HCT116 (cell line): ENCODE measurements around the gene KLF16. TPM values are rescaled to one million over a fixed set of nuclear protein-coding genes. Genes with fewer than 3 reads are reported as not detected.
"Not testable (repeated sequence)": the region's sequence is repeated elsewhere in the genome, so short reads cannot be mapped to it uniquely, and the experiment has no call there.

Experiments
- ATAC-seq: fragments of 200-7000 bp; cut with Tn5 transposase; 2 replicates; pipeline ENCODE4 v1.9.1; 2020; ENCODE audit warnings: mild to moderate bottlenecking, moderate library complexity
- BruUV-seq: library from RNA; stranded (reverse); fragments of 400-500 nt; replicated peaks from 2 replicates; lab custom pipeline; 2021; lab: Mats Ljungman, UMichigan
- CTCF ChIA-PET: fragments of 300-600 bp; sonication (Branson Sonifier 250); formaldehyde crosslinking; loops from one replicate; lab custom pipeline; 2021; ENCODE audit warnings: antibody characterized with exemption; lab: Charles Lee
- POLR2A ChIA-PET: fragments of 300-600, 350-600 bp; sonication (Branson Sonifier 250); formaldehyde crosslinking; loops from one replicate; lab custom pipeline; 2021; ENCODE audit warnings: antibody characterized with exemption; lab: Charles Lee
- RAD21 ChIA-PET, 2 experiments: fragments of 300-600 bp; sonication (Branson Sonifier 250); formaldehyde crosslinking; loops; one replicate each; lab custom pipeline; 2023; ENCODE audit warnings: low total read pairs in 2 of 2; ENCODE audit not compliant: uncharacterized antibody in 2 of 2, unreplicated experiment in 2 of 2, low non-redundant PET in 1 of 2; lab: Charles Lee
- DNase-seq: peaks from one replicate; pipeline ENCODE4 v3.0.0-alpha.2; 2010; ENCODE audit warnings: low read depth, low spot score
- H2AFZ ChIP-seq: fragments of 200-600 bp; shearing (Covaris generic), sonication (generic); 2 replicates; pipeline ENCODE4 v1.6.1; 2017; ENCODE audit warnings: low read depth, mixed run types, mixed read lengths, antibody characterized with exemption, low read length; ENCODE audit not compliant: poor library complexity, severe bottlenecking
- H3K27ac ChIP-seq: 2 replicates; pipeline ENCODE4 v1.5.1; 2012; ENCODE audit warnings: low read depth, low read length
- H3K27me3 ChIP-seq: fragments of 200-600 bp; sonication (generic); 2 replicates; pipeline ENCODE4 v1.6.1; 2016; ENCODE audit warnings: mixed run types, low read length, mixed read lengths; ENCODE audit not compliant: insufficient read depth
- H3K36me3 ChIP-seq, 2 experiments: fragments of 200-500 bp in 1 of 2; fragments of 200-600 bp in 1 of 2; sonication (Bioruptor generic) in 1 of 2; sonication (generic) in 1 of 2; 2 replicates each; pipeline versions ENCODE4 v1.5.1 to v1.6.1; 2014 to 2016; ENCODE audit warnings: low read length in 2 of 2, inconsistent platforms in 1 of 2, mixed read lengths in 1 of 2, mixed run types in 1 of 2; ENCODE audit not compliant: insufficient read depth in 2 of 2, control insufficient read depth in 1 of 2
- H3K4me1 ChIP-seq, 2 experiments: fragments of 200-600 bp in 1 of 2; sonication (generic) in 1 of 2; 2 replicates each; pipeline versions ENCODE4 v1.5.1 to v1.6.1; 2012 to 2017; ENCODE audit warnings: low read length in 2 of 2, inconsistent platforms in 1 of 2, mild to moderate bottlenecking in 1 of 2, mixed read lengths in 1 of 2, mixed run types in 1 of 2, moderate library complexity in 1 of 2; ENCODE audit not compliant: insufficient read depth in 2 of 2, control insufficient read depth in 1 of 2
- H3K4me2 ChIP-seq: fragments of 200-600 bp; sonication (generic); 2 replicates; pipeline ENCODE4 v1.6.1; 2017; ENCODE audit warnings: mixed run types, low read length, mixed read lengths
- H3K4me3 ChIP-seq, 2 experiments: fragments of 200-600 bp in 1 of 2; sonication (generic) in 1 of 2; replicated peaks in 1 of 2; 2 replicates each; pipeline ENCODE4 v1.5.1; 2011 to 2016; ENCODE audit warnings: low read length in 2 of 2, control low read depth in 1 of 2, low read depth in 1 of 2, mild to moderate bottlenecking in 1 of 2, mixed read lengths in 1 of 2, mixed run types in 1 of 2
- H3K79me2 ChIP-seq: fragments of 200-600 bp; sonication (generic); 2 replicates; pipeline ENCODE4 v1.6.1; 2017; ENCODE audit warnings: mild to moderate bottlenecking, mixed run types, low read length, moderate library complexity, mixed read lengths; ENCODE audit not compliant: insufficient read depth
- H3K9ac ChIP-seq: fragments of 200-600 bp; sonication (generic); 2 replicates; pipeline ENCODE4 v1.6.1; 2016; ENCODE audit warnings: low read length, mixed read lengths
- H3K9me2 ChIP-seq: fragments of 200-600 bp; sonication (generic), shearing (Covaris generic); 2 replicates; pipeline ENCODE4 v1.6.1; 2017; ENCODE audit warnings: mixed run types, mild to moderate bottlenecking, moderate library complexity; ENCODE audit not compliant: insufficient read depth
- H3K9me3 ChIP-seq, 2 experiments: fragments of 200-500 bp in 1 of 2; fragments of 200-600 bp in 1 of 2; sonication (Bioruptor generic) in 1 of 2; sonication (generic) in 1 of 2; 2 replicates each; pipeline ENCODE4 v1.6.1; 2014 to 2017; ENCODE audit warnings: low read length in 2 of 2, mixed read lengths in 2 of 2, inconsistent platforms in 1 of 2, low read depth in 1 of 2, mild to moderate bottlenecking in 1 of 2, mixed run types in 1 of 2, moderate library complexity in 1 of 2; ENCODE audit not compliant: control insufficient read depth in 1 of 2, insufficient read depth in 1 of 2
- H4K20me1 ChIP-seq: fragments of 200-600 bp; sonication (generic), shearing (Covaris generic); 2 replicates; pipeline ENCODE4 v1.6.1; 2017; ENCODE audit warnings: mixed run types, mild to moderate bottlenecking, moderate library complexity; ENCODE audit not compliant: insufficient read depth
- CTCF ChIP-seq, 3 experiments: fragments of 200-600 bp in 1 of 3; sonication (generic) in 1 of 3; IDR thresholded peaks in 2 of 3; conservative IDR thresholded peaks in 1 of 3; 2 replicates each; pipeline ENCODE4 v1.5.1; 2012 to 2017; ENCODE audit warnings: low read depth in 2 of 3, low read length in 2 of 3, antibody characterized with exemption in 1 of 3, borderline replicate concordance in 1 of 3, control low read depth in 1 of 3, mild to moderate bottlenecking in 1 of 3, mixed read lengths in 1 of 3, mixed run types in 1 of 3, moderate library complexity in 1 of 3; ENCODE audit not compliant: insufficient read depth in 1 of 3
- ZBTB33 ChIP-seq: IDR thresholded peaks from 2 replicates; pipeline ENCODE4 v1.6.1; 2011; ENCODE audit warnings: mild to moderate bottlenecking, low read length, moderate library complexity; ENCODE audit not compliant: insufficient replicate concordance; ENCODE audit errors: extremely low read depth
- intact Hi-C: fragments of 100-400 bp; cut with micrococcal nuclease; formaldehyde crosslinking; loops from 2 replicates; pipeline ENCODE4 v1.10.0; 2022
- total RNA-seq: library from RNA; stranded (reverse); gene quantifications from one replicate; pipeline ENCODE4 v1.2.1, GENCODE V29; 2021; ENCODE audit not compliant: unreplicated experiment

The KLF16 gene
- total RNA-seq, 1 experiment from 2014 or later, result 64.3 TPM

GRCh38 chr19:1880611-1881392, 17.4 kb upstream of the KLF16 start (continued):
- no peak for TF ChIP-seq CTCF (IDR thresholded peaks at IDR 0.05 in 2 of 3, conservative IDR thresholded peaks at IDR 0.05 in 1 of 3; ENCODE audit: borderline replicate concordance in 1 of 3, insufficient read depth in 1 of 3, low read depth in 2 of 3, low read length in 2 of 3)
- TF ChIP-seq ZBTB33, result no peak

GRCh38 chr19:1879982-1880381, 16.6 kb upstream of the KLF16 start:
- peaks cover 14 to 31% of the 10 kb centered on the region in 2 experiments; a peak in 3 of 4 replicates for H3K4me1 ChIP-seq
- H3K9me2 ChIP-seq, H2AFZ ChIP-seq, H3K9me3 ChIP-seq, H3K4me3 ChIP-seq, CTCF ChIA-PET, POLR2A ChIA-PET, H3K27me3 ChIP-seq, DNase-seq, H3K36me3 ChIP-seq, H3K9ac ChIP-seq, BruUV-seq, H3K27ac ChIP-seq, ATAC-seq, H3K4me2 ChIP-seq, H4K20me1 ChIP-seq, intact Hi-C loops, RAD21 ChIA-PET: not testable (repeated sequence)
- peaks cover 53% of the 10 kb centered on the region for H3K79me2 ChIP-seq

- RAD21 ChIA-PET, CTCF ChIA-PET, H3K9ac ChIP-seq, BruUV-seq, DNase-seq, ATAC-seq, POLR2A ChIA-PET, H3K4me2 ChIP-seq, intact Hi-C loops, H3K36me3 ChIP-seq, H3K27me3 ChIP-seq, H3K9me2 ChIP-seq, H3K9me3 ChIP-seq, H2AFZ ChIP-seq, H3K4me3 ChIP-seq, H3K27ac ChIP-seq: not testable (repeated sequence)
- H3K4me1 ChIP-seq, result peaks cover 15 to 33% of the 10 kb centered on the region in 2 experiments
- H4K20me1 ChIP-seq, result peaks cover 11% of the 10 kb centered on the region; the same call in 1 of the 2 replicates
- peaks cover 53% of the 10 kb centered on the region for H3K79me2 ChIP-seq
These were observed 15.2 kb upstream of the KLF16 start for GRCh38 chr19:1878583-1878982.

GRCh38 chr19:1877280-1877660, 13.9 kb upstream of the KLF16 start:
- H3K9me2 ChIP-seq, H3K27me3 ChIP-seq, ATAC-seq, DNase-seq, H3K36me3 ChIP-seq, H3K9ac ChIP-seq, H2AFZ ChIP-seq, H3K27ac ChIP-seq, BruUV-seq, RAD21 ChIA-PET, H3K9me3 ChIP-seq, H3K4me2 ChIP-seq, POLR2A ChIA-PET, intact Hi-C loops, H3K4me3 ChIP-seq: not testable (repeated sequence)
- CTCF ChIA-PET, result interaction anchor here (3.3 kb wide), 1 partner anchor 13 kb away, joined by 12 read pairs; no protein-coding TSS in a partner anchor
- Histone ChIP-seq H3K79me2 (peaks cover 53% of the 10 kb centered on the region), H3K4me1 (peaks cover 12 to 20% of the 10 kb centered on the region in 2 experiments), H4K20me1 (peaks cover 11% of the 10 kb centered on the region; the same call in 1 of the 2 replicates)
